GM18511 (cell line): ENCODE results near the gene GOLGA6C.
"Not testable (repeated sequence)": the region's sequence is repeated elsewhere in the genome, so short reads cannot be mapped to it uniquely, and the experiment has no call there.

Source experiments
- ATAC-seq: cut with Tn5 transposase; IDR thresholded peaks from one replicate; pipeline ENCODE4 v1.9.1; 2021; ENCODE audit warnings: mild to moderate bottlenecking, moderate library complexity; ENCODE audit not compliant: unreplicated experiment

The GOLGA6C gene

DNA sequence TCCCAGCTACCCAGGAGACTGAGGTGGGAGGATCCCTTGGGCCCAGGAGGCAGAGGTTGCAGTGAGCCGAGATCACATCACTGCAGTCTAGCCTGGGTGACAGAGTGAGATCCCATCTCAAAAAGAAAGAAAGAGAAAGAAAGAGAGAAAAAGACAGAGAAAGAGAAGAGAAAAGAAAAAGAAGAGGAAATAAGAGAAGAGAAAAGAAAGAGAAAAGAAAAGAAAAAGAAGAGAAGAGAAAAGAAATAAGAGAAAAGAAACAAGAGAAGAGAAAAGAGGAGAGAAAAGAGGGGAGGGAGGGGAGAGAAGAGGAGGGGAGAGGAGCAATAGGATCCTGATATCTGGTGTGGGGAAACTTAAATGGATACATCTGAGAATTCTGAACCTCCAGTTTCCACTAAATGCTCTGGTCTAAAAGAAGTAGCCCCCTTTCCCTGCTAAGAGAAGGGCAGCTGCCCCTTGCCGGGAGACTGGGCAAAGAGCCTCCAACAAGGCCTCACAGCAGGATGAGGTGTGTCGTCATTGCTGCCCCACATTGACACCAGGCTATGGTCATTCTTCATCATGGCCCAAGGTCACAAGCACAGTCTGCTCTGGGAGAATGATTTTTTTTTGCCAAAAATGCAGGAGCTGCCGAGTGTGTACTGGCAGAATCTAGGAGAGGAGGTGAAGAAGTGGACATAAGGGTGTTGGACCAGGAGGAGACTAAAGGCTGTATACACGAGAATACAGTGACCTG lies 56.6 kb downstream of the GOLGA6C start:
- ATAC-seq, result no peak

DNA sequence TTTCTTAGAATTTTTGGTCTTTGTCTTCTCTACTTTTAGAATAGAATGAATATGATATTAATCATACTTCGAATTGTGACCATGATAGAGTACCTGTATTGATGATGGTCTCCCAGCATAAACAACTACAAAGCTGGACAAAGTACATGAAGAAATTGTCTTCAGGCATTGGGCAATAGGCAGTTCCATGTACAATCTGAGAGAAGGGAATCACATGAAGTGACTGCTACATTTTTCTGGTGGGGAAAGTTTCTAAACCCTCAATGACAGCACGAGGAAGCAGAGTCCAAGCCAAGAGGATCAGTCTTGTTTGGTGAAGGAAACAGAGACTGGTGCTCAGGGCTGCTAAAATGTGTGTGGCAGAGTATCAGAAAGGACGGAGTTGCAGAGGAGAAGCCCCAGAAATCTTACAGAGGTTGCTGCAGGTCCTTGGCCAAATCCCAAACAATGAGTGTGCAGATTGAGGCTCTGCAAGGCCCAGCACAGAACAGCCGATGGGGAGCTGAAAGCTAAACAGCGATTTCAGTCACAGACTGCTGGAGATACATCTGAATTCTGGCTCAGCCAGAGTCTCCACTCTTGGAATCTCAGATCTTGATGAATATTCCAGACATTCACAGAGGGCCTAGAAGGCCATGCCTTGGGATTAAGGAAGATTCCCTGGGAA lies 61.2 kb downstream of the GOLGA6C start:
- ATAC-seq, result not testable (repeated sequence)
